Coronary artery (tissue), 2 donors: Measurements from ENCODE around the gene CFC1.
"Not testable (repeated sequence)": the region's sequence is repeated elsewhere in the genome, so short reads cannot be mapped to it uniquely, and the experiment has no call there.

Experiments used
- DNase-seq: peaks from one replicate; pipeline ENCODE4 v3.0.0-alpha.2; 2017; ENCODE audit warnings: low spot score
- H3K27ac ChIP-seq, 2 donors: fragments of 200-600 bp; sonication (generic); one replicate each; pipeline ENCODE4 v1.5.1; 2016 to 2019
- H3K4me3 ChIP-seq: fragments of 200-600 bp; sonication (generic); 2 replicates; pipeline ENCODE4 v1.5.1; 2016; ENCODE audit warnings: mild to moderate bottlenecking, moderate library complexity

The CFC1 gene

GRCh38 chr2:130599393-130599792, at the start of gene CFC1:
CFC1 (minus strand) TSS chr2:130599575; CDS start chr2:130599287, 288 bp downstream.
- not testable (repeated sequence) for H3K4me3 ChIP-seq, DNase-seq, H3K27ac ChIP-seq

GRCh38 chr2:130641688-130642087, 42.3 kb upstream of the CFC1 start:
- not testable (repeated sequence) for H3K4me3 ChIP-seq, DNase-seq, H3K27ac ChIP-seq

- H3K4me3 ChIP-seq, DNase-seq, H3K27ac ChIP-seq: not testable (repeated sequence)
Observed at GRCh38 chr2:130638973-130639372, 39.6 kb upstream of the CFC1 start.

GRCh38 chr2:130628784-130629475, 29.6 kb upstream of the CFC1 start:
- not testable (repeated sequence) for H3K4me3 ChIP-seq, H3K27ac ChIP-seq, DNase-seq

GRCh38 chr2:130611140-130611539, 11.8 kb upstream of the CFC1 start, which contains the start of gene POTEJ:
POTEJ (plus strand) TSS chr2:130611440; CDS start chr2:130611533, 93 bp downstream.
- not testable (repeated sequence) for H3K4me3 ChIP-seq, DNase-seq, H3K27ac ChIP-seq

GRCh38 chr2:130610486-130610885, 11.1 kb upstream of the CFC1 start:
- not testable (repeated sequence) for H3K4me3 ChIP-seq, H3K27ac ChIP-seq, DNase-seq

- not testable (repeated sequence) for H3K27ac ChIP-seq, DNase-seq, H3K4me3 ChIP-seq
Observed at GRCh38 chr2:130609002-130609920, 9.9 kb upstream of the CFC1 start.

- not testable (repeated sequence) for H3K27ac ChIP-seq, DNase-seq, H3K4me3 ChIP-seq
Observed at GRCh38 chr2:130608276-130609001, 9.1 kb upstream of the CFC1 start.

- not testable (repeated sequence) for H3K27ac ChIP-seq, DNase-seq, H3K4me3 ChIP-seq
Observed at GRCh38 chr2:130601648-130602302, 2.4 kb upstream of the CFC1 start.

- not testable (repeated sequence) for H3K27ac ChIP-seq, H3K4me3 ChIP-seq, DNase-seq
Observed at GRCh38 chr2:130599926-130600325, 551 bp upstream of the CFC1 start.

- DNase-seq, H3K4me3 ChIP-seq, H3K27ac ChIP-seq: not testable (repeated sequence)
Observed at GRCh38 chr2:130598463-130598862, 912 bp downstream of the CFC1 start.

GRCh38 chr2:130597994-130598393, 1.4 kb downstream of the CFC1 start:
- not testable (repeated sequence) for H3K4me3 ChIP-seq, DNase-seq, H3K27ac ChIP-seq

GRCh38 chr2:130596757-130597156, 2.6 kb downstream of the CFC1 start:
- not testable (repeated sequence) for DNase-seq, H3K4me3 ChIP-seq, H3K27ac ChIP-seq

- peak; percentile 68 for DNase-seq
Observed at GRCh38 chr2:130594011-130594410, 5.4 kb downstream of the CFC1 start.

GRCh38 chr2:130592791-130593414, 6.5 kb downstream of the CFC1 start:
- not testable (repeated sequence) for H3K27ac ChIP-seq, DNase-seq, H3K4me3 ChIP-seq

More at GRCh38 chr2:130594011-130594410, 5.4 kb downstream of the CFC1 start:
- H3K4me3 ChIP-seq, H3K27ac ChIP-seq: not testable (repeated sequence)

GRCh38 chr2:130590842-130591359, 8.5 kb downstream of the CFC1 start:
- not testable (repeated sequence) for DNase-seq, H3K4me3 ChIP-seq, H3K27ac ChIP-seq

- H3K4me3 ChIP-seq, DNase-seq, H3K27ac ChIP-seq: not testable (repeated sequence)
Observed at GRCh38 chr2:130590170-130590841, 9.1 kb downstream of the CFC1 start.
